GM13977 (cell line): ENCODE results near the gene HIVEP3.

Source experiments
- DNase-seq: peaks from one replicate; pipeline ENCODE4 v3.0.0; 2012; ENCODE audit warnings: low spot score
- CTCF ChIP-seq: IDR thresholded peaks from 2 replicates; pipeline ENCODE4 v1.5.1; 2012; ENCODE audit warnings: mild to moderate bottlenecking, control low read depth; ENCODE audit not compliant: insufficient read depth; ENCODE audit errors: extremely low read depth, missing control alignments
- in situ Hi-C: fragments of 300-500 bp; cut with MboI; formaldehyde crosslinking; loops from one replicate; pipeline ENCODE4 v1.12.0; 2022; ENCODE audit warnings: low sequenced_read_pairs, low pct_unique_long_range_greater_than_20kb, mixed read lengths, inconsistent platforms; ENCODE audit not compliant: unreplicated experiment

The HIVEP3 gene

GRCh38 chr1:41571041-41571440 is 347.7 kb downstream of the HIVEP3 start:
- no peak for DNase-seq
- no peak for TF ChIP-seq CTCF
- in situ Hi-C loops = loop anchor here (10.0 to 25.0 kb wide), 2 partner anchors 214 to 566 kb away; no protein-coding TSS in a partner anchor

GRCh38 chr1:41568204-41568603 is 350.5 kb downstream of the HIVEP3 start:
- in situ Hi-C loops = loop anchor here (25.0 kb wide), 1 partner anchor 569 kb away; no protein-coding TSS in a partner anchor
- DNase-seq = no peak
- no peak for TF ChIP-seq CTCF

- in situ Hi-C loops = loop anchor here (25.0 kb wide), 1 partner anchor 570 kb away; no protein-coding TSS in a partner anchor
- no peak for TF ChIP-seq CTCF
- DNase-seq = no peak
Measured at GRCh38 chr1:41566969-41567368, 351.8 kb downstream of the HIVEP3 start.

GRCh38 chr1:41566274-41566885 is 352.3 kb downstream of the HIVEP3 start:
- no peak for TF ChIP-seq CTCF
- in situ Hi-C loops = loop anchor here (25.0 kb wide), 1 partner anchor 571 kb away; no protein-coding TSS in a partner anchor
- no peak for DNase-seq

GRCh38 chr1:41564741-41565475 is 353.8 kb downstream of the HIVEP3 start:
- no peak for TF ChIP-seq CTCF
- in situ Hi-C loops = loop anchor here (25.0 kb wide), 1 partner anchor 572 kb away; no protein-coding TSS in a partner anchor
- DNase-seq = no peak

- no peak for DNase-seq
- in situ Hi-C loops = loop anchor here (25.0 kb wide), 1 partner anchor 575 kb away; no protein-coding TSS in a partner anchor
- TF ChIP-seq CTCF = no peak
Measured at GRCh38 chr1:41562328-41562727, 356.4 kb downstream of the HIVEP3 start.
